Lung (tissue), 12 donors: ENCODE results near the gene CAMK1G. TPM values are rescaled to one million over a fixed set of nuclear protein-coding genes. Genes with fewer than 3 reads are reported as not detected.

Experiments
- ATAC-seq: fragments of 200-7000 bp; cut with Tn5 transposase; one replicate; pipeline ENCODE4 v1.9.1; 2020; ENCODE audit warnings: moderate number of reproducible peaks; ENCODE audit not compliant: insufficient read depth, low FRiP score
- DNase-seq, 3 donors: peaks; one replicate each; pipeline ENCODE4 v3.0.0-alpha.2; 2013 to 2017
- H3K27ac ChIP-seq, 2 donors: one replicate each; pipeline ENCODE4 v1.5.1; 2013; ENCODE audit warnings: mild to moderate bottlenecking in 2 of 2, moderate library complexity in 2 of 2, control low read depth in 1 of 2, inconsistent platforms in 1 of 2, low read depth in 1 of 2, low read length in 1 of 2
- H3K27me3 ChIP-seq, 3 donors: one replicate each; pipeline ENCODE4 v1.5.1; 2013; ENCODE audit warnings: low read length in 2 of 3; ENCODE audit not compliant: control insufficient read depth in 3 of 3, insufficient read depth in 3 of 3
- H3K36me3 ChIP-seq, 4 donors: one replicate each; pipeline ENCODE4 v1.5.1; 2013; ENCODE audit warnings: low read length in 4 of 4, mild to moderate bottlenecking in 1 of 4, moderate library complexity in 1 of 4; ENCODE audit not compliant: control insufficient read depth in 4 of 4, insufficient read depth in 4 of 4
- H3K4me1 ChIP-seq, 5 donors: one replicate each; pipeline ENCODE4 v1.5.1; 2013; ENCODE audit warnings: low read length in 5 of 5, mild to moderate bottlenecking in 2 of 5, moderate library complexity in 1 of 5; ENCODE audit not compliant: control insufficient read depth in 5 of 5, insufficient read depth in 5 of 5
- H3K4me3 ChIP-seq: one replicate; pipeline ENCODE4 v1.5.1; 2013; ENCODE audit warnings: mild to moderate bottlenecking, control low read depth, moderate library complexity
- H3K9ac ChIP-seq, 2 donors: one replicate each; pipeline ENCODE4 v1.5.1; 2013; ENCODE audit warnings: low read length in 2 of 2, control low read depth in 1 of 2; ENCODE audit not compliant: insufficient read depth in 1 of 2
- H3K9me3 ChIP-seq, 4 donors: one replicate each; pipeline ENCODE4 v1.5.1; 2013; ENCODE audit warnings: low read length in 3 of 4, mild to moderate bottlenecking in 1 of 4, moderate library complexity in 1 of 4; ENCODE audit not compliant: control insufficient read depth in 4 of 4, insufficient read depth in 3 of 4
- WGBS, 2 donors: extraction: QIAGEN DNeasy Blood & Tissue Kit; methylation state at CpG; one replicate each; pipeline ENCODE4 v1.1.7; 2013; 5-methylcytosine and 5-hydroxymethylcytosine counted together
- polyA plus RNA-seq, 2 donors: library from polyadenylated mRNA; stranded (reverse); fragments of 200-250 nt; gene quantifications; one replicate each; pipeline ENCODE4 v1.2.1, GENCODE V29; 2013
- total RNA-seq, 2 donors: library from RNA; depleted of rRNA in 1 of 2; stranded (reverse); fragments of >200 nt in 1 of 2; gene quantifications; one replicate each; pipeline ENCODE4 v1.2.1, GENCODE V29; 2014 to 2021
- TF ChIP-seq, protein P1 (sequence below): IDR thresholded peaks from 2 replicates; pipeline ENCODE4 v1.5.1; 2012; ENCODE audit warnings: mild to moderate bottlenecking; ENCODE audit errors: control extremely low read depth, extremely low read depth
- donor health status: control.
- donor health status: control.
- donor health status: Bipolar disorder and iron deficiency.
- donor health status: healthy.
- donor health status: DM: yes; HTN: yes; CAD: no.

CAMK1G gene
- total and polyA plus RNA-seq, 4 donors: 0.14 to 2.4 (median 0.80) TPM; not detected in 1

DNA sequence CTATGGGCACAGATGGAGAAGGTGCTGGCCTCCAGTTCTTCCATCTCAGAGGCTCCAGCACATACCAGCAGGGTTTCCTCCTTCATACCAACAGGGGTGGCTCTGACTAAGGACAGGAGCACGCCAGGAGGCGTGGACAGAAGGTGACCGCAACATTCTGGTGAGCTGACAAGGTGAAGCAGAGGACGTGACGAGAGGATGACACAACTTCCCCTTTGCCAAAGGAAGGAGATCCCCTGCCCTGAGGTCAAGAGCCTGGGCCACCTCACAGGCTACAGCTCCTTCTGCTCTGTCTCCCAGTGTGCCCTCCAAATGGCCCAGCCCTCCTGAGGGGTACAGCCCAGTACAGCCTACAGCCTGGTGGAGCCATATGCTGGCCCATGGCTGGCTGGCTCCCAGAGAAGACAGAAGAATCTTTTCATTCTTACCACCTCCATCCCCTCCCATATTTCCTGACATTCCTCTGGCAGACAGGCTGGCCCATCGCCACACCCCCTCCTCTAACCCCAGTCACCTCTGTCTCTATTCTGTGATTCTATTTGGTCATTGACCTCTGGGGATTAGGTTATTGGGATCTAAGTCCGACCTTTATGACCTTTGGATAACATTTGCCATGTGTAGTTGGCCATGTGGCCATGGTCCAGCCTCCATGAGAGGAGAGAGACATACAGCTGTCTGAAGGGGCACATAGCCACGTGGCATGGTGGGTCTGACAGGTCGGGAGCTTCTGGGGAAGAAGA is 73.8 kb downstream of the CAMK1G start:
- no peaks in the 10 kb centered on the region for H3K27me3 ChIP-seq
- no peaks in the 10 kb centered on the region for H3K9me3 ChIP-seq
- H3K4me3 ChIP-seq: no peak overlapping the region
- DNase-seq (no peak), ATAC-seq (no peak)
- no peaks in the 10 kb centered on the region for H3K36me3 ChIP-seq
- H3K9ac ChIP-seq: no peak overlapping the region
- TF ChIP-seq, protein P1, sequence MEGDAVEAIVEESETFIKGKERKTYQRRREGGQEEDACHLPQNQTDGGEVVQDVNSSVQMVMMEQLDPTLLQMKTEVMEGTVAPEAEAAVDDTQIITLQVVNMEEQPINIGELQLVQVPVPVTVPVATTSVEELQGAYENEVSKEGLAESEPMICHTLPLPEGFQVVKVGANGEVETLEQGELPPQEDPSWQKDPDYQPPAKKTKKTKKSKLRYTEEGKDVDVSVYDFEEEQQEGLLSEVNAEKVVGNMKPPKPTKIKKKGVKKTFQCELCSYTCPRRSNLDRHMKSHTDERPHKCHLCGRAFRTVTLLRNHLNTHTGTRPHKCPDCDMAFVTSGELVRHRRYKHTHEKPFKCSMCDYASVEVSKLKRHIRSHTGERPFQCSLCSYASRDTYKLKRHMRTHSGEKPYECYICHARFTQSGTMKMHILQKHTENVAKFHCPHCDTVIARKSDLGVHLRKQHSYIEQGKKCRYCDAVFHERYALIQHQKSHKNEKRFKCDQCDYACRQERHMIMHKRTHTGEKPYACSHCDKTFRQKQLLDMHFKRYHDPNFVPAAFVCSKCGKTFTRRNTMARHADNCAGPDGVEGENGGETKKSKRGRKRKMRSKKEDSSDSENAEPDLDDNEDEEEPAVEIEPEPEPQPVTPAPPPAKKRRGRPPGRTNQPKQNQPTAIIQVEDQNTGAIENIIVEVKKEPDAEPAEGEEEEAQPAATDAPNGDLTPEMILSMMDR: no peak
- H3K27ac ChIP-seq: no peak overlapping the region
- 48 to 65% methylated on average over 9 of the region's 9 CpGs for WGBS, 2 donors
- peaks cover 6 to 22% (median 9%) of the 10 kb centered on the region in 5 donors for H3K4me1 ChIP-seq

DNA sequence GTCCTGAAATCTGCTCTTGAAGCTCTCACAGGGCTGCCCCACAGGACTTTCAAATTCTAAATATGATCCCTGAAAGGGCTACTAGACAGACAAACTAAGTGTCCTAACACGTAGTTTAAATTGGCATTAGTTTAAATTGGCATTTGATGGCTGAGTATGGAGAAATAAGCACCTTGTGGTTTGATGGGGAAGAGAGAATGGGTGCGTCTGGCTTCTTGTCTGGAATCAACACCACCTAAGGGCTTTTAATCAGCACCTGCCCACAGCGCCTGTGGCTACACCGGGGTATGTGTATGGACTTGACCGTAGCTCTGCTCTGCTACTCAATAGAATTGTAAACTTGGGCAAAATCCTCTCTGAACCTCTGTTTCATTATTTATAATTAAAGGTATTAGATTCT is 74.4 kb downstream of the CAMK1G start:
- H3K36me3 ChIP-seq: no peaks in the 10 kb centered on the region
- TF ChIP-seq, protein P1: no peak
- H3K27ac ChIP-seq: no peak overlapping the region
- H3K4me3 ChIP-seq: no peak overlapping the region
- H3K9ac ChIP-seq: no peak overlapping the region
- no peak for DNase-seq
- 56 to 67% methylated on average over 5 of the region's 5 CpGs for WGBS, 2 donors
- H3K27me3 ChIP-seq: no peaks in the 10 kb centered on the region
- no peaks in the 10 kb centered on the region for H3K9me3 ChIP-seq
- no peak for ATAC-seq
- peaks cover 3 to 16% (median 9%) of the 10 kb centered on the region in 5 donors for H3K4me1 ChIP-seq

DNA sequence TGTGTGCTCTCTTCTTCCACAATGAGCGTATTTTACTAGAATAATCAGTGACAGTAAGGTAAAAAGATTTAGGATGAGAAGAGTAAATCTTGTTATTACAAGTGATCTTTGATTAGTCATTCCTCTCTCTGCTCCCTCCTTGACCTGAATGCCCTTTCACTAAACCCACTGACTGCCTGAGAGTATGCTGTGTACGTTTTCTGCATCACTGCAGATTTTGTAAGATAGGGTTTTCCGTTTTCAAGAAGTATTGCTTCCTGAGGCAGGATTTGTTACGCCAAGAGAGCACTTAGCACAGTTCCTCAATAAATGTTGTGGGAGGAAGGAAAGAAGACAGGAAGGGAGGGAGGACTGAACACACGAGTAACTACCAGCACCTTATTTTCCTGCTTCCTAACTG is 76.4 kb downstream of the CAMK1G start:
- no peak for DNase-seq
- TF ChIP-seq, protein P1: no peak
- no peaks in the 10 kb centered on the region for H3K9me3 ChIP-seq

DNA sequence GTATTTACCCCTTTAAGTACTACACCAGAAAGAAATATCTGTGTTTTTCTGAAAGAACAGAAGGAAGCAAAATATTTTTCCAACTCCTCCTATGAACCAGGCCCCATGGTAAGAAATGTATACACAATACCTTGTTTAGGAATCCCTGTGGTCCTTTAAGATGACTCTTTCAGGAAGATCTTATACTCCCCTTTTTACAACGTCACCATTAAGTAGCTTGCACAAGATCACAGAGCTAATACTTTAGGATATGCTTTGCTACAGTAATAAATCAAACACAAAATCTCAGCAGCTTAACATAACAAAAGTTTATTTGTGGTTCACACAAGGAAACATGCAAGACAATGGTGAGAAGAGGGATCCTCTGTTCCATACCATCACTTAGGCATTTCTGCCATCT is 77.6 kb downstream of the CAMK1G start:
- peaks cover 0 to 6% (median 3%) of the 10 kb centered on the region in 5 donors for H3K4me1 ChIP-seq
- WGBS, 2 donors: 25 to 46% methylated on average over 1 of the region's 1 CpG
- H3K36me3 ChIP-seq: no peaks in the 10 kb centered on the region
- DNase-seq: no peak
- H3K9ac ChIP-seq: no peak overlapping the region
- no peak for ATAC-seq
- no peaks in the 10 kb centered on the region for H3K9me3 ChIP-seq
- TF ChIP-seq, protein P1: no peak
- no peak overlapping the region for H3K27ac ChIP-seq
- no peaks in the 10 kb centered on the region for H3K27me3 ChIP-seq
- H3K4me3 ChIP-seq: no peak overlapping the region

More for the DNA sequence above, 76.4 kb downstream of the CAMK1G start:
- peak; percentile 46 for ATAC-seq
- Histone ChIP-seq H3K4me1 (peaks cover 0 to 11% (median 3%) of the 10 kb centered on the region in 5 donors), H3K27me3 (no peaks in the 10 kb centered on the region), H3K36me3 (no peaks in the 10 kb centered on the region), H3K4me3 (no peak overlapping the region), H3K9ac (no peak overlapping the region), H3K27ac (no peak overlapping the region)
- 14 to 20% methylated on average over 5 of the region's 5 CpGs for WGBS, 2 donors
